Measurements from ENCODE around the gene KCNAB1. TPM values are rescaled to one million over a fixed set of nuclear protein-coding genes. Genes with fewer than 3 reads are reported as not detected.

Gene KCNAB1
- polyA plus RNA-seq, 1 donor (not counting 4 experiments of a cell fraction or from before 2014, with no cell fraction given), result 0.03 TPM

GRCh38 chr3:156479604-156480003 is 359.2 kb downstream of the KCNAB1 start:
- H3K27me3 ChIP-seq (ENCODE audit: control insufficient read depth, extremely low read depth, insufficient read depth, low read length), result no peaks in the 10 kb centered on the region
- no peak overlapping the region for H3K4me2 ChIP-seq (ENCODE audit: control insufficient read depth, extremely low read depth, insufficient read depth, low read depth, low read length)
- H3K36me3 ChIP-seq (ENCODE audit: control insufficient read depth in 2 of 2, extremely low read depth in 1 of 2, insufficient read depth in 2 of 2, low read length in 2 of 2), result no peaks in the 10 kb centered on the region
- no peak for FAIRE-seq
- H3K9ac ChIP-seq (ENCODE audit: control insufficient read depth, extremely low read depth, insufficient read depth, low read length), result no peak overlapping the region
- dilution Hi-C loops (cut with MboI; ENCODE audit: extremely low pct_ligation_motif_present, low sequenced_read_pairs), result no loop called here
- no peak for TF ChIP-seq EZH2 (IDR thresholded peaks at IDR 0.05; ENCODE audit: low read length)
- TF ChIP-seq CTCF (optimal IDR thresholded peaks at IDR 0.05 in 1 of 3, IDR thresholded peaks at IDR 0.05 in 1 of 3, conservative IDR thresholded peaks at IDR 0.05 in 1 of 3; ENCODE audit: extremely low read depth in 1 of 3, insufficient read depth in 2 of 3, low read length in 3 of 3), result no peak
- no peak overlapping the region for H3K4me3 ChIP-seq (ENCODE audit: control insufficient read depth in 2 of 3, extremely low read depth in 1 of 3, insufficient read depth in 2 of 3, low read depth in 1 of 3, low read length in 3 of 3)
- H3K27ac ChIP-seq (ENCODE audit: control insufficient read depth, insufficient read depth, low read length), result no peak overlapping the region
- DNase-seq (ENCODE audit: low read depth, low spot score), result no peak
- H3K9me1 ChIP-seq (ENCODE audit: control insufficient read depth, extremely low read depth, insufficient read depth, low read length), result no peaks in the 10 kb centered on the region
- H3K9me3 ChIP-seq (ENCODE audit: control insufficient read depth, low read depth, low read length), result no peaks in the 10 kb centered on the region
- no peaks in the 10 kb centered on the region for H3K79me2 ChIP-seq (ENCODE audit: control insufficient read depth, insufficient read depth, low read length)
- no peak overlapping the region for H2AFZ ChIP-seq (ENCODE audit: control insufficient read depth, low read length)
- H4K20me1 ChIP-seq (ENCODE audit: control insufficient read depth, extremely low read depth, insufficient read depth, low read length), result no peaks in the 10 kb centered on the region
- H3K4me1 ChIP-seq (ENCODE audit: control insufficient read depth, extremely low read depth, insufficient read depth, low read length), result peaks cover 16% of the 10 kb centered on the region

- no peaks in the 10 kb centered on the region for H4K20me1 ChIP-seq (ENCODE audit: control insufficient read depth, extremely low read depth, insufficient read depth, low read length)
- TF ChIP-seq EZH2 (IDR thresholded peaks at IDR 0.05; ENCODE audit: low read length) (no peak), CTCF (optimal IDR thresholded peaks at IDR 0.05 in 1 of 3, IDR thresholded peaks at IDR 0.05 in 1 of 3, conservative IDR thresholded peaks at IDR 0.05 in 1 of 3; ENCODE audit: extremely low read depth in 1 of 3, insufficient read depth in 2 of 3, low read length in 3 of 3) (no peak)
- peaks cover 18% of the 10 kb centered on the region for H3K4me1 ChIP-seq (ENCODE audit: control insufficient read depth, extremely low read depth, insufficient read depth, low read length)
- H3K4me2 ChIP-seq (ENCODE audit: control insufficient read depth, extremely low read depth, insufficient read depth, low read depth, low read length), result no peak overlapping the region
- H3K36me3 ChIP-seq (ENCODE audit: control insufficient read depth in 2 of 2, extremely low read depth in 1 of 2, insufficient read depth in 2 of 2, low read length in 2 of 2), result no peaks in the 10 kb centered on the region
- H3K4me3 ChIP-seq (ENCODE audit: control insufficient read depth in 2 of 3, extremely low read depth in 1 of 3, insufficient read depth in 2 of 3, low read depth in 1 of 3, low read length in 3 of 3), result no peak overlapping the region
- dilution Hi-C loops (cut with MboI; ENCODE audit: extremely low pct_ligation_motif_present, low sequenced_read_pairs), result no loop called here
- H3K79me2 ChIP-seq (ENCODE audit: control insufficient read depth, insufficient read depth, low read length), result no peaks in the 10 kb centered on the region
- H2AFZ ChIP-seq (ENCODE audit: control insufficient read depth, low read length), result no peak overlapping the region
- no peaks in the 10 kb centered on the region for H3K9me1 ChIP-seq (ENCODE audit: control insufficient read depth, extremely low read depth, insufficient read depth, low read length)
- no peaks in the 10 kb centered on the region for H3K9me3 ChIP-seq (ENCODE audit: control insufficient read depth, low read depth, low read length)
- H3K27me3 ChIP-seq (ENCODE audit: control insufficient read depth, extremely low read depth, insufficient read depth, low read length), result no peaks in the 10 kb centered on the region
- FAIRE-seq (no peak), DNase-seq (ENCODE audit: low read depth, low spot score) (no peak)
- no peak overlapping the region for H3K9ac ChIP-seq (ENCODE audit: control insufficient read depth, extremely low read depth, insufficient read depth, low read length)
- no peak overlapping the region for H3K27ac ChIP-seq (ENCODE audit: control insufficient read depth, insufficient read depth, low read length)
These were observed 360.6 kb downstream of the KCNAB1 start for GRCh38 chr3:156480949-156481348.

All from keratinocyte (primary cell).